ENCODE results near the gene TAF12.

- TF ChIP-seq, protein P1, sequence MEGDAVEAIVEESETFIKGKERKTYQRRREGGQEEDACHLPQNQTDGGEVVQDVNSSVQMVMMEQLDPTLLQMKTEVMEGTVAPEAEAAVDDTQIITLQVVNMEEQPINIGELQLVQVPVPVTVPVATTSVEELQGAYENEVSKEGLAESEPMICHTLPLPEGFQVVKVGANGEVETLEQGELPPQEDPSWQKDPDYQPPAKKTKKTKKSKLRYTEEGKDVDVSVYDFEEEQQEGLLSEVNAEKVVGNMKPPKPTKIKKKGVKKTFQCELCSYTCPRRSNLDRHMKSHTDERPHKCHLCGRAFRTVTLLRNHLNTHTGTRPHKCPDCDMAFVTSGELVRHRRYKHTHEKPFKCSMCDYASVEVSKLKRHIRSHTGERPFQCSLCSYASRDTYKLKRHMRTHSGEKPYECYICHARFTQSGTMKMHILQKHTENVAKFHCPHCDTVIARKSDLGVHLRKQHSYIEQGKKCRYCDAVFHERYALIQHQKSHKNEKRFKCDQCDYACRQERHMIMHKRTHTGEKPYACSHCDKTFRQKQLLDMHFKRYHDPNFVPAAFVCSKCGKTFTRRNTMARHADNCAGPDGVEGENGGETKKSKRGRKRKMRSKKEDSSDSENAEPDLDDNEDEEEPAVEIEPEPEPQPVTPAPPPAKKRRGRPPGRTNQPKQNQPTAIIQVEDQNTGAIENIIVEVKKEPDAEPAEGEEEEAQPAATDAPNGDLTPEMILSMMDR (IDR thresholded peaks at IDR 0.05): no peak
- TF ChIP-seq EZH2 (IDR thresholded peaks at IDR 0.05) (no peak), EZH2phosphoT487 (IDR thresholded peaks at IDR 0.05) (no peak)
Observed at GRCh38 chr1:28566931-28567330, 75.9 kb downstream of the TAF12 start.
